ENCODE data around the gene SDK1. TPM values are rescaled to one million over a fixed set of nuclear protein-coding genes. Genes with fewer than 3 reads are reported as not detected.
"Not testable (repeated sequence)": the region's sequence is repeated elsewhere in the genome, so short reads cannot be mapped to it uniquely, and the experiment has no call there.

The SDK1 gene
- total RNA-seq, 4 donors from 2014 or later: 3.7 to 80.9 (median 13.1) TPM

GRCh38 chr7:4255336-4255735 lies 954.3 kb downstream of the SDK1 start:
- Histone ChIP-seq H3K4me1 (peaks cover 0 to 4% (median 0%) of the 10 kb centered on the region in 4 donors), H3K27ac (no peak overlapping the region), H3K36me3 (no peaks in the 10 kb centered on the region), H3K27me3 (no peaks in the 10 kb centered on the region), H3K9me3 (peaks cover 0 to 2% (median 0%) of the 10 kb centered on the region in 4 donors), H3K4me3 (no peak overlapping the region)
- DNase-seq: no peak
- TF ChIP-seq POLR2A (IDR thresholded peaks at IDR 0.05): no peak
- TF ChIP-seq, protein P1, sequence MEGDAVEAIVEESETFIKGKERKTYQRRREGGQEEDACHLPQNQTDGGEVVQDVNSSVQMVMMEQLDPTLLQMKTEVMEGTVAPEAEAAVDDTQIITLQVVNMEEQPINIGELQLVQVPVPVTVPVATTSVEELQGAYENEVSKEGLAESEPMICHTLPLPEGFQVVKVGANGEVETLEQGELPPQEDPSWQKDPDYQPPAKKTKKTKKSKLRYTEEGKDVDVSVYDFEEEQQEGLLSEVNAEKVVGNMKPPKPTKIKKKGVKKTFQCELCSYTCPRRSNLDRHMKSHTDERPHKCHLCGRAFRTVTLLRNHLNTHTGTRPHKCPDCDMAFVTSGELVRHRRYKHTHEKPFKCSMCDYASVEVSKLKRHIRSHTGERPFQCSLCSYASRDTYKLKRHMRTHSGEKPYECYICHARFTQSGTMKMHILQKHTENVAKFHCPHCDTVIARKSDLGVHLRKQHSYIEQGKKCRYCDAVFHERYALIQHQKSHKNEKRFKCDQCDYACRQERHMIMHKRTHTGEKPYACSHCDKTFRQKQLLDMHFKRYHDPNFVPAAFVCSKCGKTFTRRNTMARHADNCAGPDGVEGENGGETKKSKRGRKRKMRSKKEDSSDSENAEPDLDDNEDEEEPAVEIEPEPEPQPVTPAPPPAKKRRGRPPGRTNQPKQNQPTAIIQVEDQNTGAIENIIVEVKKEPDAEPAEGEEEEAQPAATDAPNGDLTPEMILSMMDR (IDR thresholded peaks at IDR 0.05): no peak

DNA sequence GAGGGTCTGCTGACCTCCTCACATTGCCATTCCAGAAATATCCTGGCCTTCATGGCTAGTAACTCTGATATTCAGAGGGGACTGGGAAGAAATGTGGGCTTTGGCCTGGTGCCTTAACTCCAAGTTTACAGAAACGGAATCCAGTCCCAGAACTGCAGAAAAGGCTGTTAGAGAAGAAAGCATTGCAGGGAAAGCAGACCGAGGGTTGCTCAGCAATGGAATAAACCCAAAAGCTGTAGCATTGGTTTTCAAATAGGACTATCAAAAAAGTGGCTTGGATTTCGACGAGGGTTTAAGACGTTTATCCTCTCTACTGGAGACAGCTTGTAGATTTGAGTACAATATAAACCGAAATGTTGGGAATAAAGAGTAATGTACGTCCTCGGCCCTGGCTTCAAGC lies 955.2 kb downstream of the SDK1 start:
- no peak overlapping the region for H3K4me3 ChIP-seq
- peaks cover 0 to 2% (median 0%) of the 10 kb centered on the region in 4 donors for H3K9me3 ChIP-seq
- peaks cover 0 to 4% (median 0%) of the 10 kb centered on the region in 4 donors for H3K4me1 ChIP-seq
- H3K36me3 ChIP-seq: no peaks in the 10 kb centered on the region
- TF ChIP-seq POLR2A (IDR thresholded peaks at IDR 0.05): no peak
- TF ChIP-seq, protein P1 (IDR thresholded peaks at IDR 0.05): no peak
- no peaks in the 10 kb centered on the region for H3K27me3 ChIP-seq
- peak overlapping the region in 2 of 4 donors; percentile 35 to 54 for H3K27ac ChIP-seq
- DNase-seq: no peak

GRCh38 chr7:4257146-4258111 lies 956.4 kb downstream of the SDK1 start:
- Histone ChIP-seq H3K4me1 (peaks cover 0 to 4% (median 0%) of the 10 kb centered on the region in 4 donors), H3K27me3 (no peaks in the 10 kb centered on the region), H3K9me3 (no peaks in the 10 kb centered on the region), H3K27ac (peak overlapping the region in 2 of 4 donors; percentile 35 to 54), H3K36me3 (no peaks in the 10 kb centered on the region), H3K4me3 (no peak overlapping the region)
- no peak for DNase-seq
- TF ChIP-seq POLR2A (IDR thresholded peaks at IDR 0.05): no peak
- TF ChIP-seq, protein P1 (IDR thresholded peaks at IDR 0.05): no peak

- H3K4me1 ChIP-seq, DNase-seq, H3K27me3 ChIP-seq, H3K9me3 ChIP-seq, H3K36me3 ChIP-seq, H3K27ac ChIP-seq, H3K4me3 ChIP-seq: not testable (repeated sequence)
Measured at GRCh38 chr7:4260116-4260515, 959.1 kb downstream of the SDK1 start.

DNA sequence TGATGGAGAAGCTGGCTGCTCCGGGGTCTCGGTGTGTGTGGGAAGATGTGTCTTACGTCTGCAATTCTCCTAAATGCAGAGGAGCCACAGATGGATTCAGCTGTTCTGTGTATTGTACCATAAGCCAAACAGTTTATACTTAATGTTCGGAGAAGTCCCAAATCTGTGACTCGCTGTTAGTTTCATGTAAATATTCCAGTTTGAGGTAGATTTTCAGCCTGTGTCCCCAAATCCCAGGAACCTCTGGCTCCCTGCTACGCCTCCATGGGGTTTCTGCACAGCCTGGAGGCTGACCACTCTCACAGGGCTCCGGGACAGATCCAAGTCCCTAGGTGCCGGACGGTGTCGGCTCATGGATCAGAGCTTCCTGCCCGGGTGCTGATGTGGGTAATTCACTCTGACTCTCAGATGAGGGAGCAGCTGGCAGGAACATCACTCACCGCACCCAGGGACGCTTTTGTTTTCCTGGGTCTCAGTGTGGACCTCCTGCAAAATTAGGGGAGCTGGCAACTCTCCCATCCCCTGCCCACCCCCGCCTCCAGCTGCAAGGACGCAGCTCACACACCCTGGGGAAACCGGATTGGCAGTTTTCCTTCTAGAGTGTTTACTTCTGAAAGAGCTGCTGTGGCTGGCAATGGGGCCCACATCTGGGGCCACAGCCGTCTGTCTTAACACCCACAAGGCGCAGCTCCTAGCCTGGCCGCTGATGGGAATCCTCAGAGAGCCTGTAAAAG lies 960.0 kb downstream of the SDK1 start:
- H3K27me3 ChIP-seq: no peaks in the 10 kb centered on the region
- no peak overlapping the region for H3K4me3 ChIP-seq
- H3K4me1 ChIP-seq: peaks cover 0 to 4% (median 0%) of the 10 kb centered on the region in 4 donors
- no peak for DNase-seq
- H3K9me3 ChIP-seq: no peaks in the 10 kb centered on the region
- peak overlapping the region in 2 of 4 donors; percentile 30 to 35 for H3K27ac ChIP-seq
- H3K36me3 ChIP-seq: no peaks in the 10 kb centered on the region
- TF ChIP-seq, protein P1 (IDR thresholded peaks at IDR 0.05): no peak
- TF ChIP-seq POLR2A (IDR thresholded peaks at IDR 0.05): no peak

GRCh38 chr7:4261601-4261960 lies 960.5 kb downstream of the SDK1 start:
- TF ChIP-seq, protein P1 (IDR thresholded peaks at IDR 0.05): no peak
- TF ChIP-seq POLR2A (IDR thresholded peaks at IDR 0.05): no peak
- DNase-seq: no peak
- no peaks in the 10 kb centered on the region for H3K36me3 ChIP-seq
- no peaks in the 10 kb centered on the region for H3K27me3 ChIP-seq
- no peak overlapping the region for H3K4me3 ChIP-seq
- peaks cover 0 to 4% (median 0%) of the 10 kb centered on the region in 4 donors for H3K4me1 ChIP-seq
- peak overlapping the region in 2 of 4 donors; percentile 30 to 35 for H3K27ac ChIP-seq
- H3K9me3 ChIP-seq: no peaks in the 10 kb centered on the region

GRCh38 chr7:4264206-4264605 lies 963.2 kb downstream of the SDK1 start:
- DNase-seq: peak in 1 of 3 donors; percentile 4
- H3K27ac ChIP-seq, H3K4me1 ChIP-seq, H3K27me3 ChIP-seq, H3K36me3 ChIP-seq, H3K4me3 ChIP-seq, H3K9me3 ChIP-seq: not testable (repeated sequence)
